Activated T-helper 1 cell treated with anti-CD3 and anti-CD28 coated beads, Interleukin-2, amount 50 U/mL, for 16 hours (primary cell): ENCODE measurements around the gene UNC13A.
A peak's percentile ranks its signal among the peaks of the same experiment; 100 is the strongest.

Source experiments
- DNase-seq, 2 donors: peaks; one replicate each; pipeline ENCODE4 v3.0.0-alpha.2; 2020; ENCODE audit warnings: low read depth in 1 of 2, low spot score in 1 of 2

The UNC13A gene

DNA sequence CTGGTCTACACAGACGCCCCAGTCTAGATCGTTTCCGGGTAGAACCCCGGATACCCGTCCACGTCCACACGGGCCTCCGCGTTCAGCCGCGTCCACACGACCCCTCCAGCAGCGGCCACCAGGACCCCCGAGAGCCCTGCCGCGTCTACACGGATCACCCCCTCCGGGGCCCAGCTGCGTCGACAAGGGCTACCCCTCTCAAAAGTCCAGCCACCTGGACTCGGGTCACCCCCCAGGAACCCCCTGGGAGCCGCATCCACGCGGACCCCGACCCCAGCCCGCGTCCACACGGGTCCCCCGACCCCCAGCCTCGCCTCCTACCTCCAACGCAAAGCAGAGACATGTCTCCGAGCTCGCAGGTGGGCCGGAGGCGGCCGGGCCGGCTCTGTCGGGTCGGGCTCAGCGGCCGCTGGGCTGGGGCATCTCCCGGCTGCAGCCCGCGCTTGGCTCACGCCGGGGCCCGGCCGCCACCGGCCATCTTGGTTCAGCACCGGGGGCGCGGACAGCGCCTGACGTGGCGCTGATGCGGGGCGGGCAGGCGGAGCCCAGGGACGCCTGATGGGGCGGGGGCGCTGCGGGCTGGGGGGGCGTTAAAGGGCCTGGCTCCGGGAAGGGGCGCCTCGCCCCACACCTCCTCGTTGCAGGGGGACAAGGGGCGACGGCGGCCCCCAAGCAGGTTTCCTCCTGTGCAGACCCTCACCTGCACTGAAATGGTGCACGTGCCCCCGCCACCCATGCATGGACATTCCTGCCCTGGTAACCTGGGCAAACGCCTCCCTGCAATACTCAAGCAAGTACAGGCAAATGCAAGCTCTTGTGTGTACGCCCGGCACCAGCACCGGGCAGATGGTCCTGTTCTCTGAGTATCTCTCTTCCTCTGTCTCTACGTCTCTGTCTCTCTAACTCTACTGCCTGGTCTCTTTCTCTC, at the start of gene UNC13A:
Gene UNC13A, minus strand, starts transcription at position 498 of the 928 bp plus-strand sequence. Its CDS starts 155 bp downstream, at position 343.
- DNase-seq, result peak in 1 of 2 donors; percentile 17

DNA sequence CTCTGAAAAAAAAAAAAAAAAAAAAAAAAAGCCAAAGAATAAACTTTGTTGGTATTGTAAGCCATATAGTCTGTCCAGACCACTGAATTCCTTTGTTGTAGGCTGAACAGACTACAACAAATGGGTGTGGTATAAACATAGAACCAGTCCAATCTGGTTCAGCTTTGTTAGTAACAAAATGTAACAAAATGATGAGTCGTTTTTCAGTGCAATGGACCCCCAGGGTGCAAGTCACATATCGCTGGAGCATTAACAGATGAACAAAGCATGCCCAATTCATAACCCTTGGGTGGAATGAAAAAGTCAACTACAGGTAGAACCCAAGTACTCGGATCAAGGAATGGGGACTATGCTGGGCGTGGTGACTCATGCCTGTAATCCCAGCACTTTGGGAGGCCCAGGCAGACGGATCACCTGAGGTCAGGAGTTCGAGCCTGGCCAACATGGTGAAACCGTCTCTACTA, 49.6 kb upstream of the UNC13A start:
- DNase-seq, result no peak

DNA sequence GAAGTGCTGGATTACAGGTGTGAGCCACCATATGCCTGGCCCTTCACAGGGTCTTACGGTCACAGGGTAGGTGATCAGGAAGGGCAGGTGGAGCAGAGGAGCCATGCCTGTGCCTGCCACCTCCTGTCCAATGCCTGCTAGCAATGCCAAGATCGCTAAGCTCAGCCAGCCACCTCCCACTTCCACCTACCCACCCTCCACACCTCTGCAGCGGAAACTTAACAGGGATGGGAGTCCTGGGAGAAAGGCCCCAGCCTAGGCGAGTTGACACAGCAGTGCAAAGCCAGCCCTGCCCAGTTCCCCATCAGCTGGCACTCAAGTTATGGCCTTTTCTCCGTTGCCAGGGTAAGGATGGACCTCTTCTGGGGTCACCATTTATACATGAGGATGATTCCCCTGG, 47.3 kb upstream of the UNC13A start:
- no peak for DNase-seq

DNA sequence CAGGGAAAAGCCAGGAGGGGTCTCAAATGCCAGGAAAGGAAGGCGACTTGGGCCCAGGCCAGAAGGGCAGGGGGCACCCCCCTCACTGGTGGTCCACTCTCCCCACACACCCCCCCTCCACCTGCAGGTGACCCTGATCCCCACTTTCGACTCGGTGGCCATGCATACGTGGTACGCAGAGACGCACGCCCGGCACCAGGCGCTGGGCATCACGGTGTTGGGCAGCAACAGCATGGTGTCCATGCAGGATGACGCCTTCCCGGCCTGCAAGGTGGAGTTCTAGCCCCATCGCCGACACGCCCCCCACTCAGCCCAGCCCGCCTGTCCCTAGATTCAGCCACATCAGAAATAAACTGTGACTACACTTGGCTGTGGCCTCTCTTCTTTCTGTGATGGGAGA, 46.0 kb upstream of the UNC13A start:
- DNase-seq, result no peak

DNA sequence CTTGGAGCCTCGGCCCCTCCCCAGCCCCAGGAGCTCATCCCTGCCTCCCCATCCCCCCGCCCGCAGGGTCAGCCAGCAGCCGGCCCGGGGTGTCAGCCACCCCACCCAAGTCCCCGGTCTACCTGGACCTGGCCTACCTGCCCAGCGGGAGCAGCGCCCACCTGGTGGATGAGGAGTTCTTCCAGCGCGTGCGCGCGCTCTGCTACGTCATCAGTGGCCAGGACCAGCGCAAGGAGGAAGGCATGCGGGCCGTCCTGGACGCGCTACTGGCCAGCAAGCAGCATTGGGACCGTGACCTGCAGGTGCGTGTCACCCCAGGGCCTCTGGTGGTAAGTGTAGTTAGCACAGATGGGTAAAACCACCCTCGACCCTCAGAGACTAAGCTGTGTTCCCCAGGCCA, 45.0 kb upstream of the UNC13A start:
- DNase-seq, result no peak

DNA sequence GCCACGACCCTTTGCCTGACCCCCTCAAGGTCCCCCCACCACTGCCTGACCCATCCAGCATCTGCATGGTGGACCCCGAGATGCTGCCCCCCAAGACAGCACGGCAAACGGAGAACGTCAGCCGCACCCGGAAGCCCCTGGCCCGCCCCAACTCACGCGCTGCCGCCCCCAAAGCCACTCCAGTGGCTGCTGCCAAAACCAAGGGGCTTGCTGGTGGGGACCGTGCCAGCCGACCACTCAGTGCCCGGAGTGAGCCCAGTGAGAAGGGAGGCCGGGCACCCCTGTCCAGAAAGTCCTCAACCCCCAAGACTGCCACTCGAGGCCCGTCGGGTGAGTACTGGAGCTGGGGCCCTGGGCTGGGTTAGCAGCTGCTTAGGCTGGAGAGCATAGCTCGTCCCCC, 39.7 kb upstream of the UNC13A start:
- DNase-seq, result no peak

DNA sequence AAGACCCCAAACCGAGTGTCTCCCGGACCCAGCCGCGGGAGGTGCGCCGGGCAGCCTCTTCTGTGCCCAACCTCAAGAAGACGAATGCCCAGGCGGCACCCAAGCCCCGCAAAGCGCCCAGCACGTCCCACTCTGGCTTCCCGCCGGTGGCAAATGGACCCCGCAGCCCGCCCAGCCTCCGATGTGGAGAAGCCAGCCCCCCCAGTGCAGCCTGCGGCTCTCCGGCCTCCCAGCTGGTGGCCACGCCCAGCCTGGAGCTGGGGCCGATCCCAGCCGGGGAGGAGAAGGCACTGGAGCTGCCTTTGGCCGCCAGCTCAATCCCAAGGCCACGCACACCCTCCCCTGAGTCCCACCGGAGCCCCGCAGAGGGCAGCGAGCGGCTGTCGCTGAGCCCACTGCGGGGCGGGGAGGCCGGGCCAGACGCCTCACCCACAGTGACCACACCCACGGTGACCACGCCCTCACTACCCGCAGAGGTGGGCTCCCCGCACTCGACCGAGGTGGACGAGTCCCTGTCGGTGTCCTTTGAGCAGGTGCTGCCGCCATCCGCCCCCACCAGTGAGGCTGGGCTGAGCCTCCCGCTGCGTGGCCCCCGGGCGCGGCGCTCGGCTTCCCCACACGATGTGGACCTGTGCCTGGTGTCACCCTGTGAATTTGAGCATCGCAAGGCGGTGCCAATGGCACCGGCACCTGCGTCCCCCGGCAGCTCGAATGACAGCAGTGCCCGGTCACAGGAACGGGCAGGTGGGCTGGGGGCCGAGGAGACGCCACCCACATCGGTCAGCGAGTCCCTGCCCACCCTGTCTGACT, 39.0 kb upstream of the UNC13A start:
- DNase-seq, result no peak

DNA sequence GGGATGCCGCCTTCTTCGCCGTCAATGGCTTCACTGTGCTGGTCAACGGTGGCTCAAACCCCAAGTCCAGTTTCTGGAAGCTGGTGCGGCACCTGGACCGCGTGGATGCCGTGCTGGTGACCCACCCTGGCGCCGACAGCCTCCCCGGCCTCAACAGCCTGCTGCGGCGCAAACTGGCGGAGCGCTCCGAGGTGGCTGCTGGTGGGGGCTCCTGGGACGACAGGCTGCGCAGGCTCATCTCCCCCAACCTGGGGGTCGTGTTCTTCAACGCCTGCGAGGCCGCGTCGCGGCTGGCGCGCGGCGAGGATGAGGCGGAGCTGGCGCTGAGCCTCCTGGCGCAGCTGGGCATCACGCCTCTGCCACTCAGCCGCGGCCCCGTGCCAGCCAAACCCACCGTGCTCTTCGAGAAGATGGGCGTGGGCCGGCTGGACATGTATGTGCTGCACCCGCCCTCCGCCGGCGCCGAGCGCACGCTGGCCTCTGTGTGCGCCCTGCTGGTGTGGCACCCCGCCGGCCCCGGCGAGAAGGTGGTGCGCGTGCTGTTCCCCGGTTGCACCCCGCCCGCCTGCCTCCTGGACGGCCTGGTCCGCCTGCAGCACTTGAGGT, 38.1 kb upstream of the UNC13A start:
- DNase-seq, result no peak

DNA sequence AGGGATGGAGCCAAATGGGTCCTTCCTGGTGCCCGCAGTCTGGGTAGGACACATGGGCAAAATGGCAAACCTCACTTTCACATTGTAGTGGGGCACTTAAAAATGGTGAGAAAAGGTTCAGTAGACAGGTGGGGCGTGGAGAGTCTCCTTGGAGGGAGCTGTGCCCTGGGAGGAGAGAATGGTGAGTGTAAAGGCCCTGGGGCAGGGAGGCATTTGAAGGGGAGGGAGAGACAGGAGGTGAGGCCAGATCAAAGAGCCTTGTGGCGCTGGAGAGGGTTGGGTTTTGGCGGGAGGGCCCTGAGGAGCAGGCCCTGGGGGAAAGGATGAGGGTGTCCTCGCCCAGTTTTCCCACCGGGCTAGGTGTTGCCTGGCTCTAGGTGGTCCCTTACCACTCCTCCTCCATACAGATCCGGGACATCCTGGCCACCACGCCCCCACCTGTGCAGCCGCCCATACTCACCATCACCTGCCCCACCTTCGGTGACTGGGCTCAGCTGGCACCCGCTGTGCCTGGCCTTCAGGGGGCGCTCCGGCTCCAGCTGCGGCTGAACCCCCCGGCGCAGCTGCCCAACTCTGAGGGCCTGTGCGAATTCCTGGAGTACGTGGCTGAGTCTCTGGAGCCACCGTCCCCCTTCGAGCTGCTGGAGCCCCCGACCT, 37.4 kb upstream of the UNC13A start:
- DNase-seq, result no peak

DNA sequence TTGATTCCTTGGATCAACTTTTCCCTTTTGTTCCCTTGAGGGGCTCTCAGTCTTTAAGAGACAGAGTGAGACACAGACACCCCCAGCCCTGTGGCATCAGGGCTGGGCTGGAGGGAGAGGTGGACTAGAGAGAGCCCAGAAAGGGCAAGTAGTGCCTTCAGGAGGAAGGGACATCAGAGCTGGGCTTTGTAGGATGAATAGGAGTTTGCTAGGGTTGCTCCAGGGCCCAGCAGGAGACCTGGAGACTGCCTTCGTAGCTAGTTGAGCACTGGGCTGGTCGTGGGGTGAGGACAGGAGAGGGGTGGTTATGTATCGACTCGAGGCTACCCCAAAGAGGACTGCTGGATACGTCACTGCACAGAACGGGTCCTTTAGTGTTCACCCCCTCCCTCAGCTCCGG, 36.5 kb upstream of the UNC13A start:
- no peak for DNase-seq

DNA sequence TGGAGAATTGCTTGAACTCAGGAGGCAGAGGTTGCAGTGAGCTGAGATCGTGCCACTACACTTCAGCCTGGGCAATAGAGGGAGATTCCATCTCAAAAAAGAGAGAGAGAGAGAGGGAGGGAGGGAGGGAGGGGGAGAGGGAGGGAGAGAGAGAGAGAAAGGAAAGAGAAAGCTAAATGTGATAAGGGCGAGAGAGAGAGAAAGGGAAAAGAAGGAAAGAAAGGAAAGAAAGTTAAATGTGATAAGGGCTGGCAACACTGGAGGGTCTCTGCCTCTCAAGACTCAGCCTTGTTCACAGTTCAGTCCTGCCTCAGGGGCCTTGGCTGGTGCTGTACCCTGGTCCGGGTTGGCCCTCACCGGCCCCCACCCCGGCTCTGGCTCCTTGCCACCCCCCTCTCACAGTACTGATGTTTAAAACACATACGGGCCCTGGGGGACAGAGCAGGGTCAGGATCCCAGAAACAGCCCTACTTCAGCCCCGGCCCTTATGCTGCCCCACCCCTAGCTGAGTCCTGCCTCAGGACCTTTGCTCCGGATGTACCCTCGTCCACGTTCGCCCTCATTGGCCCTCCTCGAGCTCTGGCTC, 34.6 kb upstream of the UNC13A start:
- no peak for DNase-seq

DNA sequence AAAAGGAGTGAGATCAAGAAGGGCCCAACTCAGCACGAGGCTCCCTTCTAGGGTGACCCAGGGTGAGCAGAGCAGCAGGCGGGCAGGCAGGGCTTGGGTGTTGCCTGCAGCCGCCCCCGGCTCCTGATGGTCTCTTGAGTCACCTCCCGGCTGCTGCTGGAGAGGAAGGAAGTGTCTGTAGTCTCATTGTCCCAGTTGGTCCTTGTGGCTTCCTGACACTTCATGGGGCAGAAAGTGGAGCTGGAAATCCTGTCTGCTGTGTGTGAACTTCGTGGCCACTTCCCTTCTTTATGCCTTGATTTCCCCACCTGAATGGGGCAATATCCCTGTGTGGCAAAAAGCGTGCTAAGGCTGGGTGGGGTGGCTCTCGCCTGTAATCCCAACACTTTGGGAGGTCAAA, 33.7 kb upstream of the UNC13A start:
- DNase-seq, result no peak

DNA sequence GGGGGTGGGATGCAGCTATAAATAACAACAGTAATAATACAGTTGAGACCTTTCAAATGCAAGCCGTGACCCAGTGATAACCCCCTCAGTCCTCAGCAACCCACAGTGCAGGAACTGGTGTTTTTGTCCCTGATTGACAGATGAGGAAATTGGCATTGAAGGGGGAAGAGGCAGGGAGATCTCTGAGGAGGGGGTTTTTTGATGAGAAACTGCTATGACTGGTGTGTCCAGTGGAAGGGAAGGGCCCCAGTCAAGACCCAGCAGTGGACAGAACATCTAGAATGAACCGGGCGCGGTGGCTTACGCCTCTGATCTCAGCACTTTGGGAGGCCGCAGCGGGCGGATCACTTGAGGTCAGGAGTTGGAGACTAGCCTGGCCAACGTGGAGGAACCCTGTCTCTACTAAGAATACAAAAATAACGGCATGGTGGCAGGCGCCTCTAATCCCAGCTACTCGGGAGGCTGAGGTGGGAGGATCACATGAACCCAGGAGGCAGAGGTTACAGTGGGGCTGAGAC, 33.0 kb upstream of the UNC13A start:
- DNase-seq, result no peak

DNA sequence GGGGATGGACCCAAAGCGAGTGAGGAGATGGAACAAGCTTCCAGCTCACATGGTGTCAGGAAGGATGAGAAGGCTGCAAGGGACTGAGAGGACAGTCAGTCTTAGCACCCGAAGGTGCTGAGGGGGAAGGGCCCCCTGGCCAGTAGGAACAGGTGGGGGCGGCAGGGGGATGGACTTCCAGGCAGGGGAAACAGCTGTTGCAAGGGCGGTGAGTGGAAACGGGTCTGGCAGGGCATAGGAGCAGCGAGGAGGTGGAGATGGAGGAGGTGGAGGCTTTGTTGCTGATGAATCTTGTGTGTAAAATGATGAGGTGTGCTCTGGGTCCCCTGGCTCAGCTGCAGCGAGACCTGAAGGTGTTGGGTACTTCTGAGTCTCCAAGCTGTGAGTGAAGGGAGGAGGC, 32.3 kb upstream of the UNC13A start:
- DNase-seq, result no peak

DNA sequence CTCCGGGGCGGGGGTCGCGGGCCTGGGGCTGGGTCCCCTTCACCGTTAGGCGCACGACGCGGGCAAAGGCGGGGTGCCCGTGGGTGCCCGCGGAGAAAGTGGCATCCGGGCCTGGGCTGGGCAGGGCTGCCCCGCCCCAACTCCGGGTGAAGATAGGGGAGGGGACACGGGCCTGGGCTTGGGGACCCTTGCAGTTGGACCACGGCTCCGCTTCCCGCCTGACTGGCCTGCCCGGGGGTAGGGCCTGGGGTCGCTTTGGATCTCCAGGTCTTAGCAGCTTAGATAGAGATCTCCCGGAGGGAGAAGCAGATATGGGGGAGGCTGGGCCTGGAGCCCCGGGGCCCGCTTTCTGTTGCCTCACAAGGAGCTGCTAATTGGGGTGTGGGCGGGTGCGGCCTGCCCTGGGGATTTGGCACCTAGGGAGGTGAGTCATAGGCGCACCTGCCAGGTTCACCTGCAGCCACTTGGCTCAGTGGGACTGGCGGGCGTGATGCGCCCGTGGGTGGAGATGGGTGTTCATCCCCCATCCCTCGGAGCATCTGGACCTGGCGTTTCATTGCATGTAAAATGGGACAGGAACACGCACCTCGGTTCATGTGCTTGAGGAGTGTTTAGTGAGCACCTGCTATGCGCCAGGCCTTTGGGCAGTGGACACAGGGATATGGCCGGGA, 31.7 kb upstream of the UNC13A start:
- peak in 1 of 2 donors; percentile 19 for DNase-seq

DNA sequence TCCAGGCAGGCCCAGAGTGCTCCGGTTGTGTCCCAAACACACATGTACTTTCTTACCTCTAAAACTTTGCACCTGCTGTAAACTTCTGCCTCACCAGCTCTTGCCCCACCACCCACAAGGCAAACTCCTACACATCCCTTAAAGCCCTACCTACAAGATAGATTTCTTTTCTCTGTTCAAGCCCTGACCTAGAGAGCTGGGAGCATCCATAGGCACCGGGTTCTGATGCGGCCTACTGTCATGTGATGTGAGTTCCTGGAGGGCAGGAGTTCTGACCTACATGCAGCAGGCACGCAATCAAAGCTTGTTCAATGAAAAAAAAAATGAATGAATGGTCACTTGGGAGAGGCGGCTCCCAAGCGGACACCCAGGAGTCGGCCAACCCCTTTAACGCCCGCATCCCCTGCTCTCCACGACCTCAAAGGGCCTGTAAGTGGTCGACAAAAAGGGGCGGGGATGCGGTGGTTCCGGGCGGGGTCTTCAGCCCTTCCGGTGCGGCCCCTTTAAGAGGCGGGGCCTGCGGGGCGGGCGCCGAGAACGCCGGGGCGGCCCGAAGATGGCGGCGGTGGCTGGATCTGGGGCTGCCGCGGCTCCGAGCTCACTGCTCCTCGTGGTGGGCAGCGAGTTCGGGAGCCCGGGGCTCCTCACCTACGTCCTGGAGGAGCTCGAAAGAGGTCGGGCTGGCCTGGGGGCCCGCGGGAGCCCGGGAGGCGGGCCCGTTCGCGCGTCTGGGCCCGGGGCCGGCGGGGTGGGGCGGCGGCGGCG, 31.0 kb upstream of the UNC13A start, which contains the start of gene MAP1S:
Gene MAP1S, plus strand, starts transcription at position 534 of the 765 bp plus-strand sequence. Its CDS starts 23 bp downstream, at position 557.
- DNase-seq, result peak; percentile 25 to 49

DNA sequence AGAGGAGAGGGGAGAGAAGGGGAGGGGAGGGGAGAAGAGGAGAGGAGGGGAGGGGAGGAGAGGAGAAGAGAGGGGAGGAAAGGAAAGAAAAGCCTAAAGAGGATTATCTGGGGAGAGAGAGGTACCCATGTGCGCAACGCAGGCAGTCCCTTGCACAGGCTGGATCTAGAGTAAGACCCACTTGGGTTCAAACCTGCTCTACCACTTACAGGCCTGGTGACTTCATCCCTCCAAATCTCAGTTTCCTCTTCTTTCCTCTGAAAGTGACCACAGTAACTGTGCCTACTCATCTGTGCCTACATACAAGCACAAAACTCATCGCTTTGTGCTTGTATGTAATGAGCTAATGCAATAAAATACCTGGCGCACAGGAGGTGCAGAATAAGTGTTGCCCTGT, 30.4 kb upstream of the UNC13A start:
- no peak for DNase-seq

DNA sequence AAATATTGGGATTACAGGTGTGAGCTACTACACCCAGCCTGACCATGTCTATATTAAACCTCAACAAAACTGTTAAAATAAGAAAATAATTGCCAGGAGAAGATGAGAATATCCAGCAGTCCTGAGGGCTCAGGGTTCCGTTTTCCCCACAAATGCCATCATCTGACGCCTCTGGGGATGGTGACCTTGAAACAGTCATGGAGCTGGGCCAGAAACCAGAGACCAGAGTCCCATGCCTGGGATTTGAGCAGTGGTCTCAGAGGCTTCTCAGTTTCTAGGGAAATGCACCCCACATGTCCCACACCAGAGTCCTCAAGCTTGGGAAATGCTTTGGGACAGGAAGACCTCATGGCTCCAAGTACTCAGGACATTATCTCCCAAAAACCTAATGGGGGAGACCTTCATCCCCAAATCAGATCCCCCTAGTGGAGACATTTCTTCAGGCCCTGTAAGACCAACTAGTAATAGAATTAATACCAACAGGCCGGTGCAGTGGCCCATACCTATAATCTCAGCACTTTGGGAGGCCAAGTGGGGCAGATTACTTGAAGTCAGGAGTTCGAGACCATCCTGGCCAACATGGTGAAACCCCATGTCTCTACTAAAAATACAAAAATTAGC, 28.3 kb upstream of the UNC13A start:
- DNase-seq, result no peak

DNA sequence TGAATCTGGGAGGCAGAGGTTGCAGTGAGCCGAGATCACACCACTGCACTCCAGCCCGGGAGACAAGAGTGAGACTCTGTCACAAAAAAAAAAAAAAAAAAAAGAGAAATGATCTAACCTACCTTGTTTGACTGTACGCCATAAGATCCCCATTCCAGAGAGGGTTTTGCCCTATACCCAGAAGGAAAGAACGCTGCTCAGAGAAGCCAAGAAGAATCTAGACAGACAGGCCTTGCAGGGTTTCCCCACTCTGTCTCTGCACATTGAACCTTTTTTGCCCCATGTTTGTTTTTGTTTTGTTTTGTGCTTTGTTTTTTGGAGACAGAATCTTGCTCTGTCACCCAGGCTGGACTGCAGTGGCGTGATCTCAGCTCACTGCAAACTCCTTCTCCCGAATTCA, 23.7 kb upstream of the UNC13A start:
- no peak for DNase-seq
